Endodermal cell (in vitro differentiated cells): ENCODE results near the gene FERMT3. TPM values are rescaled to one million over a fixed set of nuclear protein-coding genes. Genes with fewer than 3 reads are reported as not detected.

ENCODE experiments used
- DNase-seq: peaks from one replicate; pipeline ENCODE4 v3.0.0-alpha.2; 2017
- H3K27ac ChIP-seq: 2 replicates; pipeline ENCODE4 v1.5.1; 2013; ENCODE audit warnings: mild to moderate bottlenecking, low read depth, low read length, moderate library complexity
- H3K27me3 ChIP-seq: 2 replicates; pipeline ENCODE4 v1.6.1; 2013; ENCODE audit warnings: mild to moderate bottlenecking, low read length, moderate library complexity; ENCODE audit not compliant: insufficient read depth, control insufficient read depth, poor library complexity, severe bottlenecking
- H3K36me3 ChIP-seq: 2 replicates; pipeline ENCODE4 v1.7.0; 2013; ENCODE audit warnings: mild to moderate bottlenecking, low read length, moderate library complexity; ENCODE audit not compliant: control insufficient read depth, insufficient read depth
- H3K4me1 ChIP-seq: one replicate; pipeline ENCODE4 v1.7.0; 2013; ENCODE audit warnings: low read length; ENCODE audit not compliant: control insufficient read depth, insufficient read depth
- H3K4me3 ChIP-seq: 2 replicates; pipeline ENCODE4 v1.5.1; 2013; ENCODE audit warnings: mild to moderate bottlenecking, low read length, moderate library complexity
- H3K9ac ChIP-seq: 2 replicates; pipeline ENCODE4 v1.6.1; 2013; ENCODE audit warnings: mild to moderate bottlenecking, low read length, moderate library complexity; ENCODE audit not compliant: poor library complexity, severe bottlenecking; ENCODE audit errors: extremely low read depth
- H3K9me3 ChIP-seq: 2 replicates; pipeline ENCODE4 v1.6.1; 2013; ENCODE audit warnings: mild to moderate bottlenecking, low read length, moderate library complexity; ENCODE audit not compliant: control insufficient read depth
- H3K27ac Mint-ChIP-seq: 2 replicates; pipeline ENCODE4 v1.8.0; 2020; ENCODE audit warnings: mixed read lengths
- H3K27me3 Mint-ChIP-seq: 2 replicates; pipeline ENCODE4 v1.8.0; 2021; ENCODE audit warnings: mild to moderate bottlenecking, mixed read lengths; ENCODE audit not compliant: insufficient read depth
- H3K36me3 Mint-ChIP-seq: 2 replicates; pipeline ENCODE4 v1.8.0; 2020; ENCODE audit warnings: low read depth, mixed read lengths
- H3K4me1 Mint-ChIP-seq: 2 replicates; pipeline ENCODE4 v1.8.0; 2020; ENCODE audit warnings: mixed read lengths
- H3K4me3 Mint-ChIP-seq: 2 replicates; pipeline ENCODE4 v1.8.0; 2020; ENCODE audit warnings: mild to moderate bottlenecking, moderate library complexity, mixed read lengths
- H3K9me3 Mint-ChIP-seq: 2 replicates; pipeline ENCODE4 v1.8.0; 2020; ENCODE audit warnings: mild to moderate bottlenecking, mixed read lengths
- WGBS, 2 experiments: methylation state at CpG; one replicate each; pipeline versions ENCODE4 v1.1.5 to v1.1.7; 2013; ENCODE audit warnings: missing lambda C conversion rate in 2 of 2, mixed read lengths in 1 of 2; ENCODE audit not compliant: insufficient coverage in 1 of 2, insufficient read length in 1 of 2; 5-methylcytosine and 5-hydroxymethylcytosine counted together
- total RNA-seq, 2 donors: library from RNA; stranded (reverse); fragmentation: NEBNext Ultra II Directional in 1 of 2; extraction: Animal tissue kit (Norgen Biotek cat#: 25700) in 1 of 2; gene quantifications; 2 replicates in 1 of 2; 3 replicates in 1 of 2; pipeline ENCODE4 v1.2.1, GENCODE V29; 2021
- TF ChIP-seq, protein P1 (sequence below): fragments of 200-600 bp; sonication (generic); conservative IDR thresholded peaks from 2 replicates; pipeline ENCODE4 v1.5.0; 2021; ENCODE audit warnings: antibody characterized with exemption, mild to moderate bottlenecking

FERMT3 gene
- total RNA-seq, 2 donors from 2014 or later: 4.2 to 5.3 TPM

DNA sequence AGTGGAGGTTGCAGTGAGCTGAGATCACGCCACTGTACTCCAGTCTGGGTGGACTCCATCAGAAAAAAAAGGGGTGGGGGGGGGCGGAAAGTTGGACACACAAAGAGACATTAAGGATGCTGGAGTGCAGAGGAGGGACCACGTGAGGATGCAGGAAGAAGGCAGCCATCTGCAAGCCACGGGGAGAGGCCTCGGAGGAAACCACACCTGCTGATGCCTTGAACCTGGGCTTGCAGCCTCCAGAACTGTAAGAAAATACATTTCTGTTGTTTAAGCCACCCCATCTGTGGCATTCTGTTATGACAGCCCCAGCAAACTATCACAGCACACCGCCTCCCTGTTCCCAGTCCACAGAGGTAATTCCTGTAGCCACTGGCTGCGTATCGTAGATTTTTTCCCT, 29.8 kb upstream of the FERMT3 start:
- Histone ChIP-seq H3K36me3 (no peaks in the 10 kb centered on the region), H3K4me1 (peaks cover 3% of the 10 kb centered on the region), H3K27me3 (no peaks in the 10 kb centered on the region), H3K27ac (no peak overlapping the region), H3K4me3 (no peak overlapping the region), H3K9ac (no peak overlapping the region), H3K9me3 (peaks cover 9% of the 10 kb centered on the region)
- Mint-ChIP-seq H3K4me3 (no peak overlapping the region), H3K9me3 (peaks cover 11% of the 10 kb centered on the region), H3K27me3 (peaks cover 6% of the 10 kb centered on the region), H3K4me1 (peaks cover 5% of the 10 kb centered on the region), H3K27ac (no peak overlapping the region), H3K36me3 (peaks cover 12% of the 10 kb centered on the region)
- TF ChIP-seq, protein P1, sequence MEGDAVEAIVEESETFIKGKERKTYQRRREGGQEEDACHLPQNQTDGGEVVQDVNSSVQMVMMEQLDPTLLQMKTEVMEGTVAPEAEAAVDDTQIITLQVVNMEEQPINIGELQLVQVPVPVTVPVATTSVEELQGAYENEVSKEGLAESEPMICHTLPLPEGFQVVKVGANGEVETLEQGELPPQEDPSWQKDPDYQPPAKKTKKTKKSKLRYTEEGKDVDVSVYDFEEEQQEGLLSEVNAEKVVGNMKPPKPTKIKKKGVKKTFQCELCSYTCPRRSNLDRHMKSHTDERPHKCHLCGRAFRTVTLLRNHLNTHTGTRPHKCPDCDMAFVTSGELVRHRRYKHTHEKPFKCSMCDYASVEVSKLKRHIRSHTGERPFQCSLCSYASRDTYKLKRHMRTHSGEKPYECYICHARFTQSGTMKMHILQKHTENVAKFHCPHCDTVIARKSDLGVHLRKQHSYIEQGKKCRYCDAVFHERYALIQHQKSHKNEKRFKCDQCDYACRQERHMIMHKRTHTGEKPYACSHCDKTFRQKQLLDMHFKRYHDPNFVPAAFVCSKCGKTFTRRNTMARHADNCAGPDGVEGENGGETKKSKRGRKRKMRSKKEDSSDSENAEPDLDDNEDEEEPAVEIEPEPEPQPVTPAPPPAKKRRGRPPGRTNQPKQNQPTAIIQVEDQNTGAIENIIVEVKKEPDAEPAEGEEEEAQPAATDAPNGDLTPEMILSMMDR: no peak
- WGBS, 2 experiments: 93 to 94% methylated on average over 4 to 8 of the region's 8 CpGs
- no peak for DNase-seq

DNA sequence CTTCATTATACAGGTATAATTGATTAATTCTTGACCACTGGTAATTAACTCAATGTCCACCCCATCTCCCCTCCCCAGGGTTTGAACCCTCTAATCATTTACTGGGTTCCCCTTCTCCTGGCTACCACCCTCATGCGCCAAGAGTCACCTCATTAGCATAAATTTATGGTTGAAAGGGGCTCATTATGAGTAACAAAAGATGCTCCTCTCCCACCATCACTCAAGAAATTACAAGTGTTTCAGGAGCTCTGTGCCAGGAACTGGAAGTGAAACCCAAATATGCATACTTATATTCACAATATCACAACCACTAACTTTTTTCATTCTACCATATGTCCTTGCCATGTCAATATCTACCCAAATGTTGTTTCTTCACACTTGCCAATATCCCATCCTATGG, 28.3 kb upstream of the FERMT3 start:
- H3K9me3 Mint-ChIP-seq: peaks cover 11% of the 10 kb centered on the region
- H3K4me1 Mint-ChIP-seq: peaks cover 8% of the 10 kb centered on the region
- peaks cover 6% of the 10 kb centered on the region for H3K4me1 ChIP-seq
- H3K36me3 ChIP-seq: no peaks in the 10 kb centered on the region
- no peak overlapping the region for H3K4me3 ChIP-seq
- H3K27me3 ChIP-seq: no peaks in the 10 kb centered on the region
- 91% methylated on average over 1 of the region's 1 CpG; no CpG with 5 or more reads in 1 of the 2 experiments for WGBS, 2 experiments
- H3K9ac ChIP-seq: no peak overlapping the region
- H3K27ac Mint-ChIP-seq: no peak overlapping the region
- DNase-seq: no peak
- H3K4me3 Mint-ChIP-seq: no peak overlapping the region
- H3K27ac ChIP-seq: no peak overlapping the region
- H3K36me3 Mint-ChIP-seq: peaks cover 12% of the 10 kb centered on the region
- TF ChIP-seq, protein P1: no peak
- H3K9me3 ChIP-seq: peaks cover 9% of the 10 kb centered on the region
- peaks cover 6% of the 10 kb centered on the region for H3K27me3 Mint-ChIP-seq

- H3K27me3 Mint-ChIP-seq: peaks cover 2% of the 10 kb centered on the region
- TF ChIP-seq, protein P1: no peak
- Histone ChIP-seq H3K36me3 (no peaks in the 10 kb centered on the region), H3K27ac (no peak overlapping the region), H3K9me3 (peaks cover 1% of the 10 kb centered on the region), H3K9ac (no peak overlapping the region), H3K27me3 (no peaks in the 10 kb centered on the region), H3K4me3 (no peak overlapping the region), H3K4me1 (peaks cover 6% of the 10 kb centered on the region)
- no peak overlapping the region for H3K4me3 Mint-ChIP-seq
- peaks cover 8% of the 10 kb centered on the region for H3K4me1 Mint-ChIP-seq
- 96 to 99% methylated on average over 12 of the region's 12 CpGs for WGBS, 2 experiments
- H3K36me3 Mint-ChIP-seq: peaks cover 9% of the 10 kb centered on the region
- DNase-seq: no peak
- H3K9me3 Mint-ChIP-seq: peaks cover 3% of the 10 kb centered on the region
- H3K27ac Mint-ChIP-seq: no peak overlapping the region
Measured at GRCh38 chr11:64178951-64179639, 27.4 kb upstream of the FERMT3 start.
